ENCODE data around the gene PTPN21. TPM values are rescaled to one million over a fixed set of nuclear protein-coding genes. Genes with fewer than 3 reads are reported as not detected.

Gene PTPN21
- total RNA-seq: 25.9 and 26.1 TPM in 2 replicates

GRCh38 chr14:88554457-88555286 lies at the start of gene PTPN21:
Gene PTPN21 (minus strand): TSS chr14:88555007. CDS start chr14:88550417, 4,590 bp downstream.

GRCh38 chr14:88562831-88563686 lies 8.3 kb upstream of the PTPN21 start, which contains the start of gene ZC3H14:
Gene ZC3H14 (plus strand): TSS chr14:88563037. CDS start chr14:88563134, 97 bp downstream.

Small RNA genes lying within 50 kb of the gene (small RNA-seq; reads per million reads assigned to genes)
- not detected for gene RNU4-22P

Other genes starting within 250 kb of the PTPN21 start
- not detected in 2 replicates for gene KCNK10, start 231.7 kb downstream of the PTPN21 start, total RNA-seq
- 25.3 and 27.3 TPM in 2 replicates for gene SPATA7, start 169.3 kb downstream of the PTPN21 start, total RNA-seq
- 67.8 and 84.7 TPM in 2 replicates for gene ZC3H14, start 8.0 kb upstream of the PTPN21 start, total RNA-seq
- 0.13 and 0.22 TPM in 2 replicates for gene EML5, start 237.9 kb upstream of the PTPN21 start, total RNA-seq